IMR-90 (cell line): ENCODE measurements around the gene ZFAND6. TPM values are rescaled to one million over a fixed set of nuclear protein-coding genes. Genes with fewer than 3 reads are reported as not detected.
A peak's percentile ranks its signal among the peaks of the same experiment; 100 is the strongest.

Experiments used
- ATAC-seq: fragments of 200-7000 bp; cut with Tn5 transposase; 2 replicates; pipeline ENCODE4 v1.9.1; 2020; ENCODE audit warnings: low read depth, mild to moderate bottlenecking, moderate library complexity
- BruUV-seq: library from RNA; stranded (reverse); fragments of 400-500 nt; replicated peaks from 2 replicates; lab custom pipeline; 2021; lab: Mats Ljungman, UMichigan
- CTCF ChIA-PET: fragments of 300-600 bp; formaldehyde crosslinking; extraction: SDS; loops from one replicate; lab custom pipeline; 2021; ENCODE audit warnings: antibody characterized with exemption; lab: Yijun Ruan, JAX
- POLR2A ChIA-PET: fragments of 300-600 bp; sonication (Branson Sonifier 250); formaldehyde crosslinking; loops from one replicate; lab custom pipeline; 2022; ENCODE audit warnings: antibody characterized with exemption; ENCODE audit not compliant: unreplicated experiment; lab: Charles Lee
- DNase-seq: peaks from one replicate; pipeline ENCODE4 v3.0.0; 2013
- H2AFZ ChIP-seq: replicated peaks from 2 replicates; pipeline ENCODE3; 2013; ENCODE audit warnings: low read length, mild to moderate bottlenecking; ENCODE audit not compliant: poor library complexity
- H2AK5ac ChIP-seq: 2 replicates; pipeline ENCODE4 v1.6.1; 2013; ENCODE audit warnings: low read depth, low read length, inconsistent platforms
- H2AK9ac ChIP-seq: replicated peaks from 2 replicates; pipeline ENCODE3; 2013; ENCODE audit warnings: mild to moderate bottlenecking, low read depth, low read length, moderate library complexity; ENCODE audit not compliant: poor library complexity
- H2BK120ac ChIP-seq: 2 replicates; pipeline ENCODE4 v1.6.1; 2013; ENCODE audit warnings: low read depth, low read length, inconsistent platforms
- H2BK15ac ChIP-seq: 3 replicates; pipeline ENCODE4 v1.6.1; 2013; ENCODE audit warnings: low read depth, low read length, inconsistent platforms
- H2BK20ac ChIP-seq: 2 replicates; pipeline ENCODE4 v1.6.1; 2013; ENCODE audit warnings: low read depth, mild to moderate bottlenecking, inconsistent platforms, low read length, moderate library complexity
- H2BK5ac ChIP-seq: 2 replicates; pipeline ENCODE4 v1.6.1; 2013; ENCODE audit warnings: mild to moderate bottlenecking, low read depth, low read length, inconsistent platforms; ENCODE audit not compliant: poor library complexity, severe bottlenecking
- H3K14ac ChIP-seq: replicated peaks from 2 replicates; pipeline ENCODE4 v1.6.1; 2013; ENCODE audit warnings: low read depth, low read length, inconsistent platforms
- H3K18ac ChIP-seq: 2 replicates; pipeline ENCODE4 v1.6.1; 2013; ENCODE audit warnings: low read depth, low read length, control low read depth
- H3K23ac ChIP-seq: 2 replicates; pipeline ENCODE4 v1.6.1; 2013; ENCODE audit warnings: low read depth, low read length, inconsistent platforms
- H3K27ac ChIP-seq: 2 replicates; pipeline ENCODE4 v1.5.1; 2013; ENCODE audit warnings: mild to moderate bottlenecking, control low read depth, low read length; ENCODE audit not compliant: insufficient read depth
- H3K27me3 ChIP-seq: 2 replicates; pipeline ENCODE4 v1.6.1; 2013; ENCODE audit warnings: low read length; ENCODE audit not compliant: control insufficient read depth, insufficient read depth
- H3K36me3 ChIP-seq: 2 replicates; pipeline ENCODE4 v1.6.1; 2013; ENCODE audit warnings: low read length, mixed read lengths; ENCODE audit not compliant: control insufficient read depth, insufficient read depth
- H3K4ac ChIP-seq: 2 replicates; pipeline ENCODE4 v1.6.1; 2013; ENCODE audit warnings: low read depth, low read length, inconsistent platforms
- H3K4me1 ChIP-seq: 2 replicates; pipeline ENCODE4 v1.6.1; 2013; ENCODE audit warnings: low read length, mixed read lengths; ENCODE audit not compliant: control insufficient read depth, insufficient read depth
- H3K4me2 ChIP-seq: 2 replicates; pipeline ENCODE4 v1.6.1; 2013; ENCODE audit warnings: low read depth, mild to moderate bottlenecking, control low read depth, low read length, moderate library complexity
- H3K4me3 ChIP-seq: 2 replicates; pipeline ENCODE4 v1.5.1; 2013; ENCODE audit warnings: low read depth, mild to moderate bottlenecking, control low read depth, low read length, moderate library complexity; ENCODE audit not compliant: insufficient read depth
- H3K56ac ChIP-seq: 2 replicates; pipeline ENCODE4 v1.6.1; 2013; ENCODE audit warnings: low read length, inconsistent platforms; ENCODE audit not compliant: insufficient read depth; ENCODE audit errors: extremely low read depth
- H3K79me1 ChIP-seq, 2 experiments: 2 replicates each; pipeline ENCODE4 v1.6.1; 2013; ENCODE audit warnings: low read length in 2 of 2, inconsistent platforms in 1 of 2, low read depth in 1 of 2
- H3K9ac ChIP-seq: 2 replicates; pipeline ENCODE4 v1.6.1; 2013; ENCODE audit warnings: low read depth, low read length, control low read depth
- H3K9me1 ChIP-seq: 2 replicates; pipeline ENCODE4 v1.6.1; 2013; ENCODE audit warnings: low read length, inconsistent platforms; ENCODE audit not compliant: insufficient read depth
- H3K9me3 ChIP-seq: 2 replicates; pipeline ENCODE4 v1.6.1; 2013; ENCODE audit warnings: low read length; ENCODE audit not compliant: control insufficient read depth, insufficient read depth
- H4K20me1 ChIP-seq: 2 replicates; pipeline ENCODE4 v1.6.1; 2013; ENCODE audit warnings: low read length, inconsistent platforms; ENCODE audit not compliant: insufficient read depth
- H4K5ac ChIP-seq: 2 replicates; pipeline ENCODE4 v1.6.1; 2013; ENCODE audit warnings: mild to moderate bottlenecking, low read depth, low read length, control low read depth
- H4K8ac ChIP-seq, 2 experiments: 2 replicates each; pipeline ENCODE4 v1.6.1; 2013; ENCODE audit warnings: low read depth in 2 of 2, low read length in 2 of 2, control low read depth in 1 of 2, inconsistent platforms in 1 of 2
- H4K91ac ChIP-seq: 2 replicates; pipeline ENCODE4 v1.6.1; 2013; ENCODE audit warnings: low read depth, low read length, inconsistent platforms; ENCODE audit not compliant: insufficient read depth
- CEBPB ChIP-seq: IDR thresholded peaks from 2 replicates; pipeline ENCODE4 v1.6.1; 2012; ENCODE audit warnings: low read depth, low read length, improper control_type of control experiment
- WGBS, 2 experiments: methylation state at CpG; one replicate each; pipeline versions ENCODE4 v1.1.5 to v1.1.7; 2013; ENCODE audit warnings: missing lambda C conversion rate in 2 of 2; ENCODE audit not compliant: insufficient read length in 1 of 2; ENCODE audit errors: extremely low coverage in 2 of 2; 5-methylcytosine and 5-hydroxymethylcytosine counted together
- dilution Hi-C: fragments of 300-500 bp; cut with HindIII; formaldehyde crosslinking; loops from one replicate; pipeline ENCODE4 v1.14.3; 2018; ENCODE audit warnings: low sequenced_read_pairs; ENCODE audit not compliant: unreplicated experiment
- in situ Hi-C: fragments of 300-500 bp; cut with MboI; formaldehyde crosslinking; loops from 3 replicates; pipeline ENCODE4 v1.14.3; 2019; ENCODE audit warnings: low sequenced_read_pairs, inconsistent platforms, mixed read lengths
- intact Hi-C: fragments of 100-400 bp; cut with micrococcal nuclease; formaldehyde crosslinking; loops from 2 replicates; pipeline ENCODE4 v1.10.0; 2022
- polyA plus RNA-seq, 3 experiments: library from polyadenylated mRNA; depleted of rRNA; stranded (reverse); fragments of >200 nt; gene quantifications; 2 replicates each; pipeline ENCODE4 v1.2.3, GENCODE V29; 2012; ENCODE audit warnings: low replicate concordance in 1 of 3
- total RNA-seq: library from RNA; depleted of rRNA; stranded (reverse); fragments of >200 nt; gene quantifications from 2 replicates; pipeline ENCODE4 v1.2.3, GENCODE V29; 2012

Gene ZFAND6
- total and polyA plus RNA-seq, 2 of the 4 experiments (the other 2 are of a cell fraction), result 77.5 to 96.4 TPM

- POLR2A ChIA-PET, result no interaction called here
- DNase-seq, result peak; percentile 54
- in situ Hi-C loops, result no loop called here
Measured at GRCh38 chr15:80068578-80068977, 9.1 kb downstream of the ZFAND6 start.

More at GRCh38 chr15:80068578-80068977, 9.1 kb downstream of the ZFAND6 start:
- no peak overlapping the region for H4K8ac ChIP-seq
- WGBS, 2 experiments, result 98% methylated on average over 6 of the region's 11 CpGs; no CpG with 5 or more reads in 1 of the 2 experiments
- H2BK5ac ChIP-seq, result no peak overlapping the region
- no peak for TF ChIP-seq CEBPB
- no peak overlapping the region for H2AK9ac ChIP-seq
- no peak overlapping the region for H3K27ac ChIP-seq
- H3K4me1 ChIP-seq, result peaks cover 2% of the 10 kb centered on the region; the same call in 1 of the 2 replicates
- H2AK5ac ChIP-seq, result no peak overlapping the region
- no peaks in the 10 kb centered on the region for H3K36me3 ChIP-seq
- H4K5ac ChIP-seq, result no peak overlapping the region
- H3K4me2 ChIP-seq, result peak overlapping the region; percentile 27; the same call in 1 of the 2 replicates
- CTCF ChIA-PET, result no interaction called here
- no peak overlapping the region for H3K9ac ChIP-seq
- peaks cover 0 to 42% of the 10 kb centered on the region in 2 experiments; a peak in 2 of 4 replicates for H3K79me1 ChIP-seq
- H2BK120ac ChIP-seq, result no peak overlapping the region
- H3K9me3 ChIP-seq, result no peaks in the 10 kb centered on the region
- ATAC-seq, result no peak
- no peak overlapping the region for H3K14ac ChIP-seq
- H2BK15ac ChIP-seq, result no peak overlapping the region
- H2AFZ ChIP-seq, result no peak overlapping the region
- H3K18ac ChIP-seq, result no peak overlapping the region
- no peak overlapping the region for H4K91ac ChIP-seq
- H2BK20ac ChIP-seq, result no peak overlapping the region
- H4K20me1 ChIP-seq, result peaks cover 14% of the 10 kb centered on the region; the same call in 1 of the 2 replicates
- H3K27me3 ChIP-seq, result no peaks in the 10 kb centered on the region
- no peak overlapping the region for H3K4me3 ChIP-seq
- dilution Hi-C loops (no loop called here), intact Hi-C loops (loop anchor here (10.0 kb wide), 1 partner anchor 166 kb away; no protein-coding TSS in a partner anchor)
- no peak overlapping the region for H3K23ac ChIP-seq
- H3K9me1 ChIP-seq, result 0 out of 2 replicates have a peak, but pooled peaks cover 4% of the 10 kb centered on the region
- no TSS peak for BruUV-seq
- no peak overlapping the region for H3K56ac ChIP-seq
- no peak overlapping the region for H3K4ac ChIP-seq
